Liver (tissue), 9 donors: ENCODE data around the gene NDUFS6. TPM values are rescaled to one million over a fixed set of nuclear protein-coding genes. Genes with fewer than 3 reads are reported as not detected.
"Not testable (repeated sequence)": the region's sequence is repeated elsewhere in the genome, so short reads cannot be mapped to it uniquely, and the experiment has no call there.

Experiments used
- DNase-seq: peaks from one replicate; pipeline ENCODE4 v3.0.0-alpha.2; 2017; ENCODE audit warnings: low spot score
- H3K27ac ChIP-seq, 2 donors: one replicate each; pipeline ENCODE4 v1.7.0; 2013; ENCODE audit warnings: inconsistent platforms in 2 of 2, low read length in 2 of 2, control low read depth in 1 of 2, low read depth in 1 of 2, mild to moderate bottlenecking in 1 of 2
- H3K27me3 ChIP-seq, 4 donors: one replicate each; pipeline versions ENCODE4 v1.6.1 to v1.7.0; 2013; ENCODE audit warnings: low read length in 3 of 4, inconsistent platforms in 1 of 4, mild to moderate bottlenecking in 1 of 4, moderate library complexity in 1 of 4; ENCODE audit not compliant: control insufficient read depth in 4 of 4, insufficient read depth in 4 of 4
- H3K36me3 ChIP-seq, 4 donors: one replicate each; pipeline versions ENCODE4 v1.6.1 to v1.7.0; 2013; ENCODE audit warnings: low read length in 3 of 4, mild to moderate bottlenecking in 3 of 4, low read depth in 1 of 4, moderate library complexity in 1 of 4; ENCODE audit not compliant: control insufficient read depth in 4 of 4, insufficient read depth in 3 of 4
- H3K4me1 ChIP-seq, 4 donors: one replicate each; pipeline versions ENCODE4 v1.6.1 to v1.7.0; 2013; ENCODE audit warnings: low read length in 3 of 4, mild to moderate bottlenecking in 3 of 4, moderate library complexity in 1 of 4; ENCODE audit not compliant: control insufficient read depth in 4 of 4, insufficient read depth in 4 of 4
- H3K4me3 ChIP-seq, 3 donors: one replicate each; pipeline versions ENCODE4 v1.6.1 to v1.7.0; 2013; ENCODE audit warnings: low read length in 3 of 3, control low read depth in 1 of 3, low read depth in 1 of 3, mild to moderate bottlenecking in 1 of 3
- H3K9ac ChIP-seq, 2 donors: one replicate each; pipeline ENCODE4 v1.7.0; 2013; ENCODE audit warnings: low read length in 2 of 2, mild to moderate bottlenecking in 2 of 2, moderate library complexity in 2 of 2, control low read depth in 1 of 2, low read depth in 1 of 2
- H3K9me3 ChIP-seq, 4 donors: one replicate each; pipeline versions ENCODE4 v1.6.1 to v1.7.0; 2013; ENCODE audit warnings: low read length in 3 of 4; ENCODE audit not compliant: control insufficient read depth in 4 of 4
- EGR1 ChIP-seq, 2 donors: IDR thresholded peaks; 2 replicates each; pipeline ENCODE4 v1.6.1; 2016 to 2018; ENCODE audit warnings: antibody characterized with exemption in 2 of 2, low read depth in 2 of 2
- FOXA1 ChIP-seq: IDR thresholded peaks from 2 replicates; pipeline ENCODE4 v1.6.1; 2016; ENCODE audit warnings: antibody characterized with exemption
- FOXA2 ChIP-seq: IDR thresholded peaks from 2 replicates; pipeline ENCODE4 v1.6.1; 2016; ENCODE audit warnings: antibody characterized with exemption
- GABPA ChIP-seq, 2 donors: IDR thresholded peaks in 1 of 2; conservative IDR thresholded peaks in 1 of 2; 2 replicates each; pipeline ENCODE4 v1.6.1; 2016; ENCODE audit warnings: antibody characterized with exemption in 2 of 2, mild to moderate bottlenecking in 1 of 2, moderate library complexity in 1 of 2
- HNF4A ChIP-seq, 2 donors: conservative IDR thresholded peaks; 2 replicates each; pipeline ENCODE4 v1.6.1; 2016; ENCODE audit warnings: antibody characterized with exemption in 2 of 2, mild to moderate bottlenecking in 2 of 2
- HNF4G ChIP-seq: IDR thresholded peaks from 2 replicates; pipeline ENCODE4 v1.6.1; 2016; ENCODE audit warnings: antibody characterized with exemption
- JUND ChIP-seq, 2 donors: IDR thresholded peaks; 2 replicates each; pipeline ENCODE4 v1.6.1; 2016; ENCODE audit warnings: antibody characterized with exemption in 2 of 2
- NR2F2 ChIP-seq: IDR thresholded peaks from 2 replicates; pipeline ENCODE4 v1.6.1; 2016; ENCODE audit warnings: antibody characterized with exemption
- RAD21 ChIP-seq, 2 donors: IDR thresholded peaks; 2 replicates each; pipeline ENCODE4 v1.6.1; 2016; ENCODE audit warnings: antibody characterized with exemption in 2 of 2, mild to moderate bottlenecking in 2 of 2
- RXRA ChIP-seq, 2 donors: IDR thresholded peaks; 2 replicates each; pipeline ENCODE4 v1.6.1; 2017 to 2018; ENCODE audit warnings: antibody characterized with exemption in 2 of 2, mild to moderate bottlenecking in 1 of 2
- SP1 ChIP-seq: IDR thresholded peaks from 2 replicates; pipeline ENCODE4 v1.6.1; 2018; ENCODE audit warnings: antibody characterized with exemption, mild to moderate bottlenecking
- TAF1 ChIP-seq: conservative IDR thresholded peaks from 2 replicates; pipeline ENCODE4 v1.6.1; 2016; ENCODE audit warnings: antibody characterized with exemption, mild to moderate bottlenecking
- YY1 ChIP-seq: IDR thresholded peaks from 2 replicates; pipeline ENCODE4 v1.6.1; 2016; ENCODE audit warnings: antibody characterized with exemption, mild to moderate bottlenecking
- WGBS: extraction: QIAGEN DNeasy Blood & Tissue Kit; methylation state at CpG from one replicate; pipeline ENCODE4 v1.1.7; 2013; 5-methylcytosine and 5-hydroxymethylcytosine counted together
- polyA plus RNA-seq, 2 donors: library from polyadenylated mRNA; stranded (reverse) in 1 of 2; unstranded in 1 of 2; fragments of 200-250 nt in 1 of 2; fragments of >200 nt in 1 of 2; fragmentation: Nextera tagmentation in 1 of 2; extraction: Ambion mirVana in 1 of 2; gene quantifications; one replicate each; pipeline versions ENCODE4 v1.2.1 to v1.2.3, GENCODE V29; 2013 to 2015
- total RNA-seq, 2 donors: library from RNA; depleted of rRNA; stranded (reverse); fragments of >200 nt; gene quantifications; one replicate each; pipeline ENCODE4 v1.2.3, GENCODE V29; 2014
- TF ChIP-seq, protein P1 (sequence below): fragments of 150-350 bp; IDR thresholded peaks from 2 replicates; pipeline ENCODE4 v1.5.1; 2017; ENCODE audit warnings: improper control_type of control experiment, low read depth, low read length; ENCODE audit not compliant: missing input control
- TF ChIP-seq, protein P2 (sequence below): IDR thresholded peaks from 2 replicates; pipeline ENCODE4 v1.6.1; 2016; ENCODE audit warnings: antibody characterized with exemption
- TF ChIP-seq, protein P3 (sequence below): IDR thresholded peaks from 2 replicates; pipeline ENCODE4 v1.6.1; 2016; ENCODE audit warnings: antibody characterized with exemption
- TF ChIP-seq, protein P4 (sequence below): IDR thresholded peaks from 2 replicates; pipeline ENCODE4 v1.6.1; 2016; ENCODE audit warnings: antibody characterized with exemption
- TF ChIP-seq, protein P5 (sequence below): IDR thresholded peaks from 2 replicates; pipeline ENCODE4 v1.6.1; 2016; ENCODE audit warnings: antibody characterized with exemption, mild to moderate bottlenecking
- donor health status: healthy.
- donor health status: healthy.
- donor health status: healthy.
- donor health status: healthy.
- donor health status: healthy.

The NDUFS6 gene
- total and polyA plus RNA-seq, 4 donors: 18.7 to 82.5 (median 47.3) TPM

DNA sequence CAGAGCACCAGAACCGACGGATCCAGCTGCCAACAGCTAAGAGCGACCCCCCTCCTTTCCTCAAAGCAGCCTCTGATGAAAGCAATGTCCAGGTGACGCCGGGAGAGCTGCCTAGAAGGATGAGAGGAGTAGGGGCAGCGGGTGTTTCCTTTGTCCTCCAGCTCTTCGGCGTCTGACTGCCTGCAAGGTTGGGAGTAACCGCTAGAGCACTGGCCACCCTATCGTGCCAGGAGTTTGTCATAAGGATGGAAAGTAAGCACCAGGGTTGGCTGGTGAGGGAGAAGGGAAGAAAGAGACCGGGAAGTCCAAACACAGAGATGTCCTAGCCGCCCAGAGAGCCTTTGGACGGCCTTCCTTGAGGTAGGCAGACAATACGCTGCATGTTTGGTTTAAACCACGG is 12.4 kb upstream of the NDUFS6 start (continued):
- TF ChIP-seq, protein P1, sequence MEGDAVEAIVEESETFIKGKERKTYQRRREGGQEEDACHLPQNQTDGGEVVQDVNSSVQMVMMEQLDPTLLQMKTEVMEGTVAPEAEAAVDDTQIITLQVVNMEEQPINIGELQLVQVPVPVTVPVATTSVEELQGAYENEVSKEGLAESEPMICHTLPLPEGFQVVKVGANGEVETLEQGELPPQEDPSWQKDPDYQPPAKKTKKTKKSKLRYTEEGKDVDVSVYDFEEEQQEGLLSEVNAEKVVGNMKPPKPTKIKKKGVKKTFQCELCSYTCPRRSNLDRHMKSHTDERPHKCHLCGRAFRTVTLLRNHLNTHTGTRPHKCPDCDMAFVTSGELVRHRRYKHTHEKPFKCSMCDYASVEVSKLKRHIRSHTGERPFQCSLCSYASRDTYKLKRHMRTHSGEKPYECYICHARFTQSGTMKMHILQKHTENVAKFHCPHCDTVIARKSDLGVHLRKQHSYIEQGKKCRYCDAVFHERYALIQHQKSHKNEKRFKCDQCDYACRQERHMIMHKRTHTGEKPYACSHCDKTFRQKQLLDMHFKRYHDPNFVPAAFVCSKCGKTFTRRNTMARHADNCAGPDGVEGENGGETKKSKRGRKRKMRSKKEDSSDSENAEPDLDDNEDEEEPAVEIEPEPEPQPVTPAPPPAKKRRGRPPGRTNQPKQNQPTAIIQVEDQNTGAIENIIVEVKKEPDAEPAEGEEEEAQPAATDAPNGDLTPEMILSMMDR: no peak
- TF ChIP-seq JUND (IDR thresholded peaks at IDR 0.05) (no peak), RAD21 (IDR thresholded peaks at IDR 0.05) (no peak)
- TF ChIP-seq, protein P2, sequence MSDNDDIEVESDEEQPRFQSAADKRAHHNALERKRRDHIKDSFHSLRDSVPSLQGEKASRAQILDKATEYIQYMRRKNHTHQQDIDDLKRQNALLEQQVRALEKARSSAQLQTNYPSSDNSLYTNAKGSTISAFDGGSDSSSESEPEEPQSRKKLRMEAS: no peak
- TF ChIP-seq, protein P3, sequence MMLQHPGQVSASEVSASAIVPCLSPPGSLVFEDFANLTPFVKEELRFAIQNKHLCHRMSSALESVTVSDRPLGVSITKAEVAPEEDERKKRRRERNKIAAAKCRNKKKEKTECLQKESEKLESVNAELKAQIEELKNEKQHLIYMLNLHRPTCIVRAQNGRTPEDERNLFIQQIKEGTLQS: no peak

DNA sequence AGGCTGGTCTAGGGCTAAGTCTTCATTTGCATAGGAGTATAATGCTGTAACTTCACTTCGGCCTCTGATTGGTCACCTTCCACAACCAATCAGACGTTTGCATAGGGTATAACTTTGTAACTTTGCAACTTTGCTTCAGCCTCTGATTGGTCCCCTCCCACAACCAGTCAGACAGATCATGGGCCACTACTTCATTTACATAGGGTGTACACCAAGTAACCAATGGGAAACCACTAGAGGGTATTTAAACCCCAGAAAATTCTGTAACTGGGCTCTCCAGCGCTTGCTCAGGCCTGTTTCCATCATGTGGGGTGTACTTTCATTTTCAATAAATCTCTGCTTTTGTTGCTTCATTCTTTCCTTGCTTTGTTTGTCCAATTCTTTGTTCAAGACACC is 11.8 kb upstream of the NDUFS6 start:
- H3K4me3 ChIP-seq, H3K4me1 ChIP-seq, H3K9me3 ChIP-seq, DNase-seq, H3K27me3 ChIP-seq, H3K9ac ChIP-seq, H3K27ac ChIP-seq, H3K36me3 ChIP-seq: not testable (repeated sequence)
- 86% methylated on average over 3 of the region's 3 CpGs for WGBS

DNA sequence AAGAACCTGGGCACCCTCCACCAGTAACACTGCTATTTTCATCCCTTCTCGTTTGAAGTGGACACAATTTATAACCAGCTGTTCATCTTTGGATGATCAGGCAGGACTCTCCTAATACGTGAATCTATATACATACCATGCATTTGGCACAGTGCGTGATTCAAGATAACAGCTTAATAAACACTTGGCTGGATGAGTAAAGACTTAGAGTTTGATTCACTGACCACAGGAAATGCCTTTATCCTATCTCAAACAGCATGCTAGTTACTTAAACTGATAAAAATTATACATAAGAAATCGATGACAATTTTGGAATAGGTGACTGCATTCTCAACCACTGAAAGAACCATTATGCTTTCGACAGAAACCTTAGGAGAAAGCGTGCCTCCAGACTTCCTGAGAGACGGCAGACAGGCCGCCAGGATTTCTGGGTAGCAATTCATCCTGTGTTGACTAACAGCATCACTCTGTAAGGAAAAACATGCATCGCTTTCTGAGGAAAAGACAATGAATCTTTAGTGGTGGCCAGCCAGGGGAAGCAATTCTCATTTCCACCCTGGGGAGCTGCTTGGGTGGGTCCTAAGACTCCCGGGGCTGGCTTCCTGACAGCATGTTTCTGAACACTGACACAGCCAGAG is 11.3 kb upstream of the NDUFS6 start:
- H3K36me3 ChIP-seq: no peaks in the 10 kb centered on the region
- H3K9me3 ChIP-seq: no peaks in the 10 kb centered on the region
- 53% methylated on average over 10 of the region's 10 CpGs for WGBS
- H3K4me3 ChIP-seq: no peak overlapping the region
- DNase-seq: no peak
- no peaks in the 10 kb centered on the region for H3K27me3 ChIP-seq
- no peaks in the 10 kb centered on the region for H3K4me1 ChIP-seq
- no peak for TF ChIP-seq HNF4G
- TF ChIP-seq NR2F2: no peak
- TF ChIP-seq, protein P4, sequence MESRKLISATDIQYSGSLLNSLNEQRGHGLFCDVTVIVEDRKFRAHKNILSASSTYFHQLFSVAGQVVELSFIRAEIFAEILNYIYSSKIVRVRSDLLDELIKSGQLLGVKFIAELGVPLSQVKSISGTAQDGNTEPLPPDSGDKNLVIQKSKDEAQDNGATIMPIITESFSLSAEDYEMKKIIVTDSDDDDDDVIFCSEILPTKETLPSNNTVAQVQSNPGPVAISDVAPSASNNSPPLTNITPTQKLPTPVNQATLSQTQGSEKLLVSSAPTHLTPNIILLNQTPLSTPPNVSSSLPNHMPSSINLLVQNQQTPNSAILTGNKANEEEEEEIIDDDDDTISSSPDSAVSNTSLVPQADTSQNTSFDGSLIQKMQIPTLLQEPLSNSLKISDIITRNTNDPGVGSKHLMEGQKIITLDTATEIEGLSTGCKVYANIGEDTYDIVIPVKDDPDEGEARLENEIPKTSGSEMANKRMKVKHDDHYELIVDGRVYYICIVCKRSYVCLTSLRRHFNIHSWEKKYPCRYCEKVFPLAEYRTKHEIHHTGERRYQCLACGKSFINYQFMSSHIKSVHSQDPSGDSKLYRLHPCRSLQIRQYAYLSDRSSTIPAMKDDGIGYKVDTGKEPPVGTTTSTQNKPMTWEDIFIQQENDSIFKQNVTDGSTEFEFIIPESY: no peak
- TF ChIP-seq FOXA2: no peak
- TF ChIP-seq, protein P5, sequence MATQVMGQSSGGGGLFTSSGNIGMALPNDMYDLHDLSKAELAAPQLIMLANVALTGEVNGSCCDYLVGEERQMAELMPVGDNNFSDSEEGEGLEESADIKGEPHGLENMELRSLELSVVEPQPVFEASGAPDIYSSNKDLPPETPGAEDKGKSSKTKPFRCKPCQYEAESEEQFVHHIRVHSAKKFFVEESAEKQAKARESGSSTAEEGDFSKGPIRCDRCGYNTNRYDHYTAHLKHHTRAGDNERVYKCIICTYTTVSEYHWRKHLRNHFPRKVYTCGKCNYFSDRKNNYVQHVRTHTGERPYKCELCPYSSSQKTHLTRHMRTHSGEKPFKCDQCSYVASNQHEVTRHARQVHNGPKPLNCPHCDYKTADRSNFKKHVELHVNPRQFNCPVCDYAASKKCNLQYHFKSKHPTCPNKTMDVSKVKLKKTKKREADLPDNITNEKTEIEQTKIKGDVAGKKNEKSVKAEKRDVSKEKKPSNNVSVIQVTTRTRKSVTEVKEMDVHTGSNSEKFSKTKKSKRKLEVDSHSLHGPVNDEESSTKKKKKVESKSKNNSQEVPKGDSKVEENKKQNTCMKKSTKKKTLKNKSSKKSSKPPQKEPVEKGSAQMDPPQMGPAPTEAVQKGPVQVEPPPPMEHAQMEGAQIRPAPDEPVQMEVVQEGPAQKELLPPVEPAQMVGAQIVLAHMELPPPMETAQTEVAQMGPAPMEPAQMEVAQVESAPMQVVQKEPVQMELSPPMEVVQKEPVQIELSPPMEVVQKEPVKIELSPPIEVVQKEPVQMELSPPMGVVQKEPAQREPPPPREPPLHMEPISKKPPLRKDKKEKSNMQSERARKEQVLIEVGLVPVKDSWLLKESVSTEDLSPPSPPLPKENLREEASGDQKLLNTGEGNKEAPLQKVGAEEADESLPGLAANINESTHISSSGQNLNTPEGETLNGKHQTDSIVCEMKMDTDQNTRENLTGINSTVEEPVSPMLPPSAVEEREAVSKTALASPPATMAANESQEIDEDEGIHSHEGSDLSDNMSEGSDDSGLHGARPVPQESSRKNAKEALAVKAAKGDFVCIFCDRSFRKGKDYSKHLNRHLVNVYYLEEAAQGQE: no peak
- TF ChIP-seq, protein P3: no peak
- TF ChIP-seq GABPA (IDR thresholded peaks at IDR 0.05 in 1 of 2, conservative IDR thresholded peaks at IDR 0.05 in 1 of 2): no peak
- TF ChIP-seq RXRA (IDR thresholded peaks at IDR 0.05): no peak
- no peak for TF ChIP-seq TAF1
- no peak for TF ChIP-seq EGR1 (IDR thresholded peaks at IDR 0.05; ENCODE audit: low read depth in 2 of 2)
- TF ChIP-seq, protein P1: no peak
- TF ChIP-seq RAD21 (IDR thresholded peaks at IDR 0.05): no peak
- no peak for TF ChIP-seq YY1
- no peak for TF ChIP-seq SP1
- TF ChIP-seq, protein P2: no peak
- TF ChIP-seq HNF4A (conservative IDR thresholded peaks at IDR 0.05): no peak
- no peak for TF ChIP-seq FOXA1
- TF ChIP-seq JUND (IDR thresholded peaks at IDR 0.05): no peak
- H3K27ac ChIP-seq: no peak overlapping the region
- no peak overlapping the region for H3K9ac ChIP-seq
